ENCODE results near the gene MTMR4.

MTMR4 gene

DNA sequence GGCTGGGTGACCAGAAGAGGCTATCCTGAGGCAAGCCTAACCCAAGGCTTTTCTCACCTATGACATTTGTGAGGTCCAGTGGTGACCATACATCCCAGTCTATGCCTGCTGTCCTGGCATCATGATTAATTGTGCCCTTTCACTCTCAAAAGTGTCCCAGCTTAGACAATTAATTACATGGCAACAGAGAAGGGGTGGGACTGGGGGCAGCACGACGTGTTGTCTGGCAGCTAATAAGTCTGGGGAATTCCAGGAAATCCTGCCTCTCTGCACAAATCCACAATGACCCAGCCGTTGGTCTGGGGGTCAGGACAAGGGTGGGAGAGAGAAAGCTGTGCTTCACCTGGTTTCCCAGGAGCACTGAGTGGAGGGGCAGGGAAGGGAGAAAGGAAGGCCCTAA is 14.0 kb upstream of the MTMR4 start:
- TF ChIP-seq CTCF (IDR thresholded peaks at IDR 0.05; ENCODE audit: control insufficient read depth, insufficient read depth, low read depth, low read length, missing control alignments), result no peak
- H3K4me3 ChIP-seq (ENCODE audit: control insufficient read depth, low read depth, low read length), result no peak overlapping the region
- DNase-seq (ENCODE audit: low read depth), result no peak

GRCh38 chr17:58527949-58528348 is 13.5 kb upstream of the MTMR4 start:
- no peak for TF ChIP-seq CTCF (IDR thresholded peaks at IDR 0.05; ENCODE audit: control insufficient read depth, insufficient read depth, low read depth, low read length, missing control alignments)
- H3K4me3 ChIP-seq (ENCODE audit: control insufficient read depth, low read depth, low read length), result no peak overlapping the region
- no peak for DNase-seq (ENCODE audit: low read depth)

DNA sequence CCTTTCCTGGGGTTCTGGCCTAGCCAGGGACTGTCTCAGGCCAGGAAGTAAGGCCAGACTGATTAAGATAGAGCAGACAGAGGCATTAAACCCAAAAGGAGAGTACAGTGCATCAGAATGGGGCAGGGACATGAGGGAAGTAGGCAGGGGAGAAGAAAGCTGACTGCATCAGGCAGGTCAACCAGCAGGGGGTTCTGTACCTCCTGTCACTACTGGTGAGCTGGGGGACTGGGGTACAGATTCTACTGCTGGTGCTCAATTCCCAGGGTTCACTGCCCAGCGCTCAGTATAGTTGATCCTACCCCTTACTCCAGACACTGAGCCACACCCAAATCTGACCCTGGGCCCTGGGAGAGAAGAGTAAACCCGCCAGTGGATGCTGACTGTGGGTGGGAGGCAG is 12.9 kb upstream of the MTMR4 start:
- H3K4me3 ChIP-seq (ENCODE audit: control insufficient read depth, low read depth, low read length), result no peak overlapping the region
- no peak for DNase-seq (ENCODE audit: low read depth)
- TF ChIP-seq CTCF (IDR thresholded peaks at IDR 0.05; ENCODE audit: control insufficient read depth, insufficient read depth, low read depth, low read length, missing control alignments), result no peak

DNA sequence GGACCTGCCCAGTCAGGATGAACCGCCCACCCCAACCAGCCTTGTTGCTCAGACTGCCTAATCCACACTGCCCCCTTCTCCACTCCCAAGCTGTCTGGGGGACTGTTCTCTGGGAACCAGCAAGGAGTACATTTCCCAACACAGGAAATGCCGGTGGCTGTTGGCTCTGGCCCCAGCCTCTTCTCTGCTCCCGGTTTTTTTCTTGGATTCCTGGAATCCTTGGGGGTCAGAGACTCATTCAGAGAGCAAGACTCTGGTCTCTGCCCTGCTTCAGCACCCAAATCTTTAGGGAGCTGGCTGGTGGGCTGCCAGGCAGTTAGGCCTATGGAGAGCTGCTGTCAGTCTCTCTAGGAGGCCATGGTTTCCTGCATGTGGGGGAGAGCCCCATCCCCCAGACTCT is 10.8 kb upstream of the MTMR4 start:
- H3K4me3 ChIP-seq (ENCODE audit: control insufficient read depth, low read depth, low read length), result no peak overlapping the region
- TF ChIP-seq CTCF (IDR thresholded peaks at IDR 0.05; ENCODE audit: control insufficient read depth, insufficient read depth, low read depth, low read length, missing control alignments), result no peak
- DNase-seq (ENCODE audit: low read depth), result peak; percentile 63

DNA sequence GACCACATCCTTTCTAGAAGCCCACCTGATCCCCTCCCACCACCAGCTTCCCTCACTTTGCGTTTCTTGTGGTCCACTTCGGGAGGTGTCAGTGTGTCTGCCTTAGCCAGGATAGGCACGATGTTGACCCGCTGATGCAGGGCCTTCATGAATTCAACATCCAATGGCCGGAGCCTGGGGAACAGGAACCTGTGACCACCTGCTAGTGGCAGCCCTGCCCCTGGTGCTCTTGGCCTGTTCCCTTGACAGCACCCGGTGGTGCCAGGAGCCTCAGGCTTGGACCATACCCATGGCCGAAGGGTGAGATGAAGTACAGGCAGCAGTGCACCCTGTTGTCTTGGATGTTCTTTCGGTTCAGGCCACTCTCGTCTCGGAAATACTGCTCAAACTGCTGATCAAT is 7.2 kb upstream of the MTMR4 start:
- TF ChIP-seq CTCF (IDR thresholded peaks at IDR 0.05; ENCODE audit: control insufficient read depth, insufficient read depth, low read depth, low read length, missing control alignments), result no peak
- DNase-seq (ENCODE audit: low read depth), result no peak
- H3K4me3 ChIP-seq (ENCODE audit: control insufficient read depth, low read depth, low read length), result no peak overlapping the region

DNA sequence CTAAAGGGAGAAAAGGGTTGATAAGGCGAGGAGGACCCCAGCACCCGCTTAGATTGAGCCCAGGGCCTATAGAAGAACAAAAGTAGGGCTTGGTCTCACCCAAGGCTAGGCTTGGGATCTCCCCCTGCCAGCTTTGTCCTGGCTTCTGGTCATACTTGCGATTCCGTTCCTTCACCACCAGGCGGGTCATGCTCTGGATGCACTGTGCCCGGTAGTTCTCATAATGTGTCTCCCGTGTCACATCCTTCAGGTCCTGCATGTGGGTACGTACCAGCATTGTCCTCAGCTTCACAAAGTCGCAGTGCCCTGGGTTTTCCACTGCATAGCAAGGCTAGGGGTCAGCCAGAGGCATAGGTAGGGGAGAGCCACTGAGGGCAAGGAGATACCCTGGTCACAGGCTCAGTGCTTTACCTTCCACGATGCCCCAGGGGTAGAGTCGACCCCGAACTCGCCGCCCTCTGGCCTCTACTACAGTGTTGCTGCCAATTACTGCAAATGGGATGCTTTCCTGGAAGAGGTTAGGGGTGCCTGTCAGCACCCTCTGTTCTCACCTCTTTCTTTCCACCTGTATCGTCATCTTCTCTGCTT is 6.5 kb upstream of the MTMR4 start:
- peak; percentile 35 for TF ChIP-seq CTCF (IDR thresholded peaks at IDR 0.05; ENCODE audit: control insufficient read depth, insufficient read depth, low read depth, low read length, missing control alignments)
- H3K4me3 ChIP-seq (ENCODE audit: control insufficient read depth, low read depth, low read length), result no peak overlapping the region
- no peak for DNase-seq (ENCODE audit: low read depth)
